Activated B cell treated with CpG ODN at 0.5 μM for 24 hours (primary cell): ENCODE results near the gene NUDT4. TPM values are rescaled to one million over a fixed set of nuclear protein-coding genes. Genes with fewer than 3 reads are reported as not detected.

Source experiments
- ATAC-seq: fragments of 200-7000 bp; cut with Tn5 transposase; one replicate; pipeline ENCODE4 v1.10.0; 2021; ENCODE audit warnings: low read depth, mild to moderate bottlenecking, moderate library complexity
- CTCF ChIA-PET: fragments of 350-600 bp; sonication (Branson Sonifier 250); formaldehyde crosslinking; loops from one replicate; lab custom pipeline; 2021; ENCODE audit warnings: antibody characterized with exemption; lab: Charles Lee
- POLR2A ChIA-PET: fragments of 350-600 bp; sonication (Branson Sonifier 250); formaldehyde crosslinking; loops from one replicate; lab custom pipeline; 2021; ENCODE audit warnings: antibody characterized with exemption; lab: Charles Lee
- DNase-seq: peaks from one replicate; pipeline ENCODE4 v3.0.0; 2022
- H3K27ac Mint-ChIP-seq: one replicate; pipeline ENCODE4 v1.8.0; 2020; ENCODE audit warnings: mixed read lengths
- H3K27me3 Mint-ChIP-seq: one replicate; pipeline ENCODE4 v1.8.0; 2021; ENCODE audit warnings: mixed read lengths
- H3K36me3 Mint-ChIP-seq: one replicate; pipeline ENCODE4 v1.8.0; 2021; ENCODE audit warnings: low read depth, mixed read lengths
- H3K4me1 Mint-ChIP-seq: one replicate; pipeline ENCODE4 v1.8.0; 2021; ENCODE audit warnings: mixed read lengths
- H3K4me3 Mint-ChIP-seq: one replicate; pipeline ENCODE4 v1.8.0; 2020; ENCODE audit warnings: mild to moderate bottlenecking, mixed read lengths
- H3K9me3 Mint-ChIP-seq: one replicate; pipeline ENCODE4 v1.8.0; 2020; ENCODE audit warnings: mixed read lengths
- intact Hi-C: fragments of 100-400 bp; cut with micrococcal nuclease; formaldehyde crosslinking; loops from one replicate; pipeline ENCODE4 v1.15.1; 2024
- total RNA-seq: library from RNA; stranded (reverse); gene quantifications from 2 replicates; pipeline ENCODE4 v1.2.3, GENCODE V29; 2022
- TF ChIP-seq, protein P1 (sequence below): fragments of 200-600 bp; IDR thresholded peaks from one replicate; pipeline ENCODE4 v1.8.0; 2022; ENCODE audit warnings: antibody characterized with exemption, mild to moderate bottlenecking

NUDT4 gene
- total RNA-seq, 1 donor from 2014 or later = 47.3 TPM

DNA sequence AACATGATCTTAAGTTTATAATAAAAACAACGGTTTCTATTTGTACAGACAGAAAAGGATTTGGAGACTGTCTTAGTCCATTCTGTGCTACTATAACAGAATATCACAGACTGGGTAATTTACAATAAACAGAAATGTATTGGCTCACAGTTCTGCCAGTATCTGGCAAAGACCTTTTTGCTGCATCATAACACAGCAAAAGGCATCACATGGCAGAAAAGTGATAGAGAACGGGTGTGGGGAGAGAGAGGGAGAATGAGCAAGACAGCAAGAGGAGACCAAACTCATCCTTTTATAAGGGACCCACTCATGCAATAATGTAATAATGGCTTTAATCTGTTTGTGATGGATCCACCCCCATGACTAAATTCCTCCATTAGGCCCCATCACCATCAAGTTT is 17.0 kb upstream of the NUDT4 start:
- no peak for ATAC-seq
- no peak for DNase-seq
- intact Hi-C loops = no loop called here
- H3K4me1 Mint-ChIP-seq = peaks cover 8% of the 10 kb centered on the region
- no peaks in the 10 kb centered on the region for H3K9me3 Mint-ChIP-seq
- no peak overlapping the region for H3K4me3 Mint-ChIP-seq
- POLR2A ChIA-PET = no interaction called here
- TF ChIP-seq, protein P1, sequence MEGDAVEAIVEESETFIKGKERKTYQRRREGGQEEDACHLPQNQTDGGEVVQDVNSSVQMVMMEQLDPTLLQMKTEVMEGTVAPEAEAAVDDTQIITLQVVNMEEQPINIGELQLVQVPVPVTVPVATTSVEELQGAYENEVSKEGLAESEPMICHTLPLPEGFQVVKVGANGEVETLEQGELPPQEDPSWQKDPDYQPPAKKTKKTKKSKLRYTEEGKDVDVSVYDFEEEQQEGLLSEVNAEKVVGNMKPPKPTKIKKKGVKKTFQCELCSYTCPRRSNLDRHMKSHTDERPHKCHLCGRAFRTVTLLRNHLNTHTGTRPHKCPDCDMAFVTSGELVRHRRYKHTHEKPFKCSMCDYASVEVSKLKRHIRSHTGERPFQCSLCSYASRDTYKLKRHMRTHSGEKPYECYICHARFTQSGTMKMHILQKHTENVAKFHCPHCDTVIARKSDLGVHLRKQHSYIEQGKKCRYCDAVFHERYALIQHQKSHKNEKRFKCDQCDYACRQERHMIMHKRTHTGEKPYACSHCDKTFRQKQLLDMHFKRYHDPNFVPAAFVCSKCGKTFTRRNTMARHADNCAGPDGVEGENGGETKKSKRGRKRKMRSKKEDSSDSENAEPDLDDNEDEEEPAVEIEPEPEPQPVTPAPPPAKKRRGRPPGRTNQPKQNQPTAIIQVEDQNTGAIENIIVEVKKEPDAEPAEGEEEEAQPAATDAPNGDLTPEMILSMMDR = no peak
- H3K27ac Mint-ChIP-seq = no peak overlapping the region
- no peaks in the 10 kb centered on the region for H3K27me3 Mint-ChIP-seq
- H3K36me3 Mint-ChIP-seq = no peaks in the 10 kb centered on the region
- CTCF ChIA-PET = no interaction called here

DNA sequence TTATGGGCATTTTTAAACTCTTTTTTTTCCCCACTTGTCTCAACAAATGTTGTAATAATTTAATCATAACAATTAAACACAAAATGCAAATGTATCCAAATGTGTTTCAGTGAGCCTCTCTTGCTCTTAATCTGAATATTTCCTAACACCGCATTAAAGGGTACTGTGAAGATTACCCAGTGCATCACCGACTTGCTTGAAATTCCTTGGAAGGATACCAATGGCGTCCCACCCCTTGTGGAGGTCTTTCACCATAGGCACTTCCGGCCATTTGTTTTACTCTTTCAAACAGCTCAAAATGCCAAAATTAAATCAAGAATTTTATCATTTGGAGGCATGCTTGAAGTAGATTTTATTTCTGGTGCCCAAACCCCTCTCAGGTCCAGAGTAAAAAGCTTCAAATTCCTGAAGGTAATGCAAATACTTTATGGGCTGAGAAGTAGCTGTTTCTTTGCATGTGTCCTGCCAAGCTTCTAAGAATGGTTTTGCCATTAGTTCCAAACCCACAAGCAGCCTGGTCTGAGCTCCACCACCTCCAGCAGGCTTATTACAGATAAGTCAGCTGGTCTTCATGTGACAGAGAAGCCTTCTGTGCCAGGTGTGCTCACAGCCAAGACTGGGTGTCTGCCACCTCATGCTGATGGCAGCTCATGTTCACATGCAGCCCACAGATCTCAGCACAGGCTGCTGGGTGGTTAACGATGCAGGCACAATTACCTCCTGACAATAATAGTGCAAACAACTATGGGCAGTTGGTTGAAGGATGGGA is 16.4 kb upstream of the NUDT4 start:
- POLR2A ChIA-PET = interaction anchor here (1.2 kb wide), 1 partner anchor 13 kb away, joined by 5 read pairs; no protein-coding TSS in a partner anchor
- H3K27ac Mint-ChIP-seq = no peak overlapping the region
- H3K4me1 Mint-ChIP-seq = peaks cover 8% of the 10 kb centered on the region
- no peaks in the 10 kb centered on the region for H3K36me3 Mint-ChIP-seq
- CTCF ChIA-PET = no interaction called here
- no peaks in the 10 kb centered on the region for H3K27me3 Mint-ChIP-seq
- H3K9me3 Mint-ChIP-seq = no peaks in the 10 kb centered on the region
- intact Hi-C loops = no loop called here
- no peak for DNase-seq
- no peak for ATAC-seq
- TF ChIP-seq, protein P1 = no peak
- no peak overlapping the region for H3K4me3 Mint-ChIP-seq

DNA sequence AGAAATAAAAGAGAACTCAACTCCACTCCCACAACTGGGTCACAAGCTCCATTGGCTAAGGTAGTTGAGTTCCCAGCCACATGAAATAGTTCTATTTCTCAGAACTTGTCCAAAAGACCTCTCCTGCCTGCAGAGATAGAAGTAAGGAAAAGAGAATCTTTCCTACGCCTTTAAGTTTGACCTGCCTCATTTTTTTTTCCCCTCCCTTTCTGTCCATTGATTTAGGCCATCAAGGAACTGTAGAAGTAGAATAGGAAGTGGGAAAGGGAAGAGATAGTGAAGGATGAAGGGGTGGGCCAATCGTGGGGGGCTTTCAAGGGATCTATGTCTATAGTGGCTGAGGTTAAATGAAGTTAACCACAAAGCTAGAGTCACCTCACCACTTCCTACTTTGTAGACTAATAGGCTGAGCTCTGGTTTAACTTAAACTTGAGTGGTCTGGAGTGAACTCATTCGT is 13.9 kb upstream of the NUDT4 start:
- no peak overlapping the region for H3K27ac Mint-ChIP-seq
- CTCF ChIA-PET = no interaction called here
- no peaks in the 10 kb centered on the region for H3K27me3 Mint-ChIP-seq
- TF ChIP-seq, protein P1 = no peak
- peaks cover 8% of the 10 kb centered on the region for H3K4me1 Mint-ChIP-seq
- POLR2A ChIA-PET = interaction anchor here (0.6 to 0.7 kb wide), 3 partner anchors 33 to 405 kb away, joined by 3 to 4 read pairs (median 3); no protein-coding TSS in a partner anchor
- H3K4me3 Mint-ChIP-seq = no peak overlapping the region
- no peaks in the 10 kb centered on the region for H3K36me3 Mint-ChIP-seq
- DNase-seq = no peak
- ATAC-seq = peak; percentile 76
- H3K9me3 Mint-ChIP-seq = no peaks in the 10 kb centered on the region
- intact Hi-C loops = no loop called here

DNA sequence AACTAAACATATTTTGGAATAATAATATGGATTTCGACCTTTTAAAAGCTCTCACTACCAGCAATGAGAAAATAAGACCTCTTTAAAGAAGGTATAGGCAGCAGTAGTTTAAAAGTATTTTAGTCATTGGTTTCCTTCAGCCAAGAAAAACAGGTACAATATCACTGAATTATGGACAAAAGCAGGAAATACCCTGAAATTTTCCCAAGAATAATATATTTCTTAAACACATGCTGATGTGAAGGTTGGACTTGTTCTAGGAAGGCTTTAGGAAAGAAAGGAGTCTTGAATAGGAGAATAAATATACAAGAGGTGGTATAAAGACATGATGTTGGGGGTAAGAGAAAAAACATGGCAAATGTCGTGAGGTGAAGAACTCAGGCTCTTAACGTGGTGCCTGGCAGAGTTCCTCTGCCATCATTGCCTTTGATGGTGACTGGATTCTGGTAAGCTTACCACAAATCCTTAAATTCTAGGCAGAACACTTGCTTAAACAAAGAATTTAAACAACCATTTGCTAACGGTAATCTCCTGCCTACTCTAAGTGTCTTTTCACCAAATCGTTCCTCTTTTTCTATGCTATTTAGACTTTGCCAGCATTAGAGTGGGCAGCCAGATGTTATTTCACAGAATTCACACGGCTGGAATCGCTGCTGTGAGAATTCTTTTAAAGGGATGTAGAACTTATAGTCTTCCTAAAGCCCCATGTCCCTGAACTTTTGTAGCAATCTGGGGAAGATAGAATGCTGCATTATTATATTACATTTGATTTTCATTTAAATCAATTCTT is 11.9 kb upstream of the NUDT4 start:
- no peaks in the 10 kb centered on the region for H3K9me3 Mint-ChIP-seq
- intact Hi-C loops = no loop called here
- no peak for ATAC-seq
- DNase-seq = no peak
- ChIA-PET CTCF (no interaction called here), POLR2A (no interaction called here)
- peaks cover 2% of the 10 kb centered on the region for H3K27me3 Mint-ChIP-seq
- no peak overlapping the region for H3K27ac Mint-ChIP-seq
- H3K36me3 Mint-ChIP-seq = no peaks in the 10 kb centered on the region
- TF ChIP-seq, protein P1 = no peak
- peaks cover 8% of the 10 kb centered on the region for H3K4me1 Mint-ChIP-seq
- H3K4me3 Mint-ChIP-seq = no peak overlapping the region

DNA sequence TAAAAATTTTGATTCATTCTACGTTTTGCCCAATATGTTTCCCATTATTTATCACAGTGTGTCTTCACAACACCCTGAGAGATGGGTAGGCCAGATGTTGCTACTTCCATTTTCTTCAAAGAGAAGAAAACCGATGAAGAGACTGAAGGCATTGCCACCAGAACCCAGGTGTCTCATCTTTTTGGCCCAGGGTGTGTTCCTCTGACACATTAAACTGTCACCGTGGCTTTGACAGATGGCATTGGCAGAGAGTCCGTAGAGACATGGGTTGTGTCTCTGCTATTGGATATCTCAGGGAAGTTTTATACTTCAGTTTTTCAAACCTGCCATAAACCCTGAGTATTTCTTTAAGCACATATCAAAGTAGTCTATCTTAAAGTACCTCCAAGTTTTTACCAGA is 11.3 kb upstream of the NUDT4 start:
- Mint-ChIP-seq H3K4me1 (peaks cover 8% of the 10 kb centered on the region), H3K36me3 (no peaks in the 10 kb centered on the region), H3K27ac (no peak overlapping the region), H3K4me3 (no peak overlapping the region), H3K9me3 (no peaks in the 10 kb centered on the region), H3K27me3 (peaks cover 5% of the 10 kb centered on the region)
- TF ChIP-seq, protein P1 = no peak
- DNase-seq (no peak), ATAC-seq (no peak)
- ChIA-PET POLR2A (no interaction called here), CTCF (no interaction called here)
- intact Hi-C loops = no loop called here
